Measurements from ENCODE around the gene ALS2CL. TPM values are rescaled to one million over a fixed set of nuclear protein-coding genes. Genes with fewer than 3 reads are reported as not detected.
"Not testable (repeated sequence)": the region's sequence is repeated elsewhere in the genome, so short reads cannot be mapped to it uniquely, and the experiment has no call there.

The ALS2CL gene
- total RNA-seq, 2 experiments from 2014 or later = 3.2 to 3.3 TPM

GRCh38 chr3:46708401-46709156 is 15.1 kb upstream of the ALS2CL start:
- Mint-ChIP-seq H3K36me3 (ENCODE audit: low read depth) (no peaks in the 10 kb centered on the region), H3K27me3 (no peaks in the 10 kb centered on the region), H3K9me3 (ENCODE audit: low read depth) (no peaks in the 10 kb centered on the region), H3K4me3 (no peak overlapping the region), H3K4me1 (no peaks in the 10 kb centered on the region), H3K27ac (no peak overlapping the region)
- CTCF ChIA-PET = interaction anchor here (0.6 to 3.4 kb wide), 5 partner anchors 79 to 899 kb away, joined by 3 to 13 read pairs (median 4); no protein-coding TSS in a partner anchor
- ATAC-seq (no peak), DNase-seq (peak; percentile 2)
- POLR2A ChIA-PET = no interaction called here
- intact Hi-C loops (cut with DNase I, micrococcal nuclease) = loop anchor here in 1 of 2 experiments (10.0 kb wide), 1 partner anchor 136 kb away; no protein-coding TSS in a partner anchor

DNA sequence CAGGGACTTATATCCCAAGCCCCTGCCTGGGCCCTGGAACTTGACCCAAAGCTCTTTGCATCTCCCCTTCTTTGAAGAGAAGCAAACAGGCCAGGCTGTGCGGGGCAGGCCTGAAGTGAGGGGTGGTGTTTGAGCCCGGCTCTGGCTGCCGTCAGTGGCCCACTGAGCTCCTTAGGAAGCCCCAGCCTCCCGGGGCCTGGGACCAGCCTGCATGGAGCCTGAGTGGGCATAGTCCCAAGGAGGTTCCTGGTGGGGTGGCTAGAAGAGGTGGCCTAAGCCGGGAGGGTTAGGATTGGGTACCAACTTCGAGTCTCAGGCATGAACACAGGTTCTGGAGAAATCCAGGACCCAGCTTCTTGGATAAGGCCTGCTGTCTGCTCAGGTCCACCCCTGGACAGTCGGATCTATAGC is 14.1 kb upstream of the ALS2CL start:
- ChIA-PET POLR2A (no interaction called here), CTCF (interaction anchor here (0.9 to 3.4 kb wide), 4 partner anchors 78 to 206 kb away, joined by 3 to 13 read pairs (median 8); no protein-coding TSS in a partner anchor)
- H3K27me3 Mint-ChIP-seq = no peaks in the 10 kb centered on the region
- no peaks in the 10 kb centered on the region for H3K36me3 Mint-ChIP-seq (ENCODE audit: low read depth)
- no peaks in the 10 kb centered on the region for H3K4me1 Mint-ChIP-seq
- intact Hi-C loops (cut with DNase I, micrococcal nuclease) = loop anchor here in 1 of 2 experiments (10.0 kb wide), 1 partner anchor 137 kb away; no protein-coding TSS in a partner anchor
- DNase-seq (peak; percentile 2), ATAC-seq (no peak)
- no peak overlapping the region for H3K4me3 Mint-ChIP-seq
- H3K27ac Mint-ChIP-seq = no peak overlapping the region
- no peaks in the 10 kb centered on the region for H3K9me3 Mint-ChIP-seq (ENCODE audit: low read depth)

DNA sequence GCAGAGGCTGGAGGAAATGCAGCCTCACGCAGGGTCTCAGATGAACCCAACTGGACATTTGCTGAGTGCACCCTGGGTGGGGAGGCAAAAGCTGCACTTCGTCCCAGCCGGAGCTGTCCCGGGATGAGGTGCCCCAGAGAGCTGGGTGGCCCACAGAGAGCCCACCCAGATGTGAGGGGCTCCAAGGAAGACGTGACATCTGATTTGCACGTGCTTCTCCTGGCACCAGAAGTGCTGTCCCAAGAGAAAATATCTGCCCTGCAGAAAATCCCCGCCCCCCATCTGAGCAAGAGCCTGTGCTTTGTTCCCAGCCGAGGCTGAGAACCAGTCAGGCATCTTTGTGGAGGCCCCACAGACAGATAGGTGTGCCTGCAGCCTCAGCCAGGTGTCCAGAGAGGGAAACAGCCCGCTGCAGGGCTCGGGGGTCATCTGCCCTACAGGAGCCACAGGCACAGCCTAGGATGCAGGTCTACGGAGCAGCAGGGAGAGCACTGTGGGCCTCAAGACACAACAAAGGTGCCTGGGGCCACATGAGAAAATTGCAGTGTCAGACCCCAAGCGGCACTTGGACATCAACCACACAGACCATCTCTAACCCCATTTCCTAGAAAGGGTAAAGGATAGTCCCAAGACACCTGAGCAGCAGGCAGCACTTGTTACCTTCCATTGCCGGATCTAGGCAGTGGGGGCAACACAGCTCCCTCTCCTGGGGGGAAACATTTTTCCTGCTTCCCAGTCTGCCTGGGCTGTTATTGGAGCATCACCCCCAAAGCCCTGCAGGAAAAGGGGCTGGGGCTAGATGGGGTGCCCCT is 13.5 kb upstream of the ALS2CL start:
- ATAC-seq (no peak), DNase-seq (peak; percentile 4)
- Mint-ChIP-seq H3K36me3 (ENCODE audit: low read depth) (no peaks in the 10 kb centered on the region), H3K9me3 (ENCODE audit: low read depth) (no peaks in the 10 kb centered on the region), H3K27me3 (no peaks in the 10 kb centered on the region), H3K4me3 (no peak overlapping the region), H3K27ac (no peak overlapping the region), H3K4me1 (peaks cover 1% of the 10 kb centered on the region)
- intact Hi-C loops (cut with DNase I, micrococcal nuclease) = loop anchor here in 1 of 2 experiments (10.0 kb wide), 1 partner anchor 138 kb away; no protein-coding TSS in a partner anchor
- ChIA-PET CTCF (interaction anchor here (0.9 to 3.4 kb wide), 3 partner anchors 188 to 206 kb away, joined by 3 to 13 read pairs (median 12); no protein-coding TSS in a partner anchor), POLR2A (no interaction called here)

GRCh38 chr3:46705751-46706552 is 12.5 kb upstream of the ALS2CL start:
- POLR2A ChIA-PET = no interaction called here
- peaks cover 1% of the 10 kb centered on the region for H3K27me3 Mint-ChIP-seq
- ATAC-seq = no peak

GRCh38 chr3:46705022-46705530 is 11.6 kb upstream of the ALS2CL start:
- ChIA-PET CTCF (interaction anchor here (0.9 to 1.2 kb wide), 5 partner anchors 75 to 190 kb away, joined by 3 to 5 read pairs (median 4); no protein-coding TSS in a partner anchor), POLR2A (no interaction called here)
- Mint-ChIP-seq H3K9me3 (ENCODE audit: low read depth) (no peaks in the 10 kb centered on the region), H3K27me3 (peaks cover 1% of the 10 kb centered on the region), H3K36me3 (ENCODE audit: low read depth) (no peaks in the 10 kb centered on the region), H3K27ac (no peak overlapping the region), H3K4me3 (no peak overlapping the region), H3K4me1 (peaks cover 8% of the 10 kb centered on the region)
- intact Hi-C loops (cut with DNase I, micrococcal nuclease) = loop anchor here (1.0 to 10.0 kb wide), 4 partner anchors 140 to 204 kb away; no protein-coding TSS in a partner anchor
- DNase-seq (peak; percentile 80), ATAC-seq (peak; percentile 81)

More at GRCh38 chr3:46705751-46706552, 12.5 kb upstream of the ALS2CL start:
- H3K27ac Mint-ChIP-seq = no peak overlapping the region
- CTCF ChIA-PET = interaction anchor here (0.6 to 3.4 kb wide), 8 partner anchors 76 to 504 kb away, joined by 3 to 13 read pairs (median 4); no protein-coding TSS in a partner anchor
- intact Hi-C loops (cut with DNase I, micrococcal nuclease) = loop anchor here (1.0 to 10.0 kb wide), 4 partner anchors 139 to 203 kb away; no protein-coding TSS in a partner anchor
- peaks cover 6% of the 10 kb centered on the region for H3K4me1 Mint-ChIP-seq
- no peaks in the 10 kb centered on the region for H3K9me3 Mint-ChIP-seq (ENCODE audit: low read depth)
- H3K4me3 Mint-ChIP-seq = no peak overlapping the region
- H3K36me3 Mint-ChIP-seq (ENCODE audit: low read depth) = no peaks in the 10 kb centered on the region
- DNase-seq = peak; percentile 2

- H3K27ac Mint-ChIP-seq; H3K9me3 Mint-ChIP-seq (ENCODE audit: low read depth); H3K4me3 Mint-ChIP-seq; H3K27me3 Mint-ChIP-seq; ATAC-seq; POLR2A ChIA-PET; DNase-seq; H3K36me3 Mint-ChIP-seq (ENCODE audit: low read depth): not testable (repeated sequence)
- H3K4me1 Mint-ChIP-seq = peaks cover 11% of the 10 kb centered on the region
- CTCF ChIA-PET = interaction anchor here (1.0 kb wide), 1 partner anchor 10 kb away, joined by 3 read pairs; no protein-coding TSS in a partner anchor
- intact Hi-C loops (cut with DNase I, micrococcal nuclease) = loop anchor here (2.0 to 10.0 kb wide), 2 partner anchors 140 to 142 kb away; no protein-coding TSS in a partner anchor
Measured at GRCh38 chr3:46704346-46704745, 10.9 kb upstream of the ALS2CL start.

- DNase-seq (no peak), ATAC-seq (no peak)
- POLR2A ChIA-PET = no interaction called here
- H3K4me1 Mint-ChIP-seq = peaks cover 14% of the 10 kb centered on the region
- H3K4me3 Mint-ChIP-seq = no peak overlapping the region
- H3K27ac Mint-ChIP-seq = no peak overlapping the region
- no peaks in the 10 kb centered on the region for H3K9me3 Mint-ChIP-seq (ENCODE audit: low read depth)
- H3K27me3 Mint-ChIP-seq = peaks cover 1% of the 10 kb centered on the region
- CTCF ChIA-PET = interaction anchor here (0.6 to 2.3 kb wide), 10 partner anchors 15 to 289 kb away, joined by 3 to 12 read pairs (median 3); no protein-coding TSS in a partner anchor
- no peaks in the 10 kb centered on the region for H3K36me3 Mint-ChIP-seq (ENCODE audit: low read depth)
- intact Hi-C loops (cut with DNase I, micrococcal nuclease) = loop anchor here in 1 of 2 experiments (10.0 kb wide), 1 partner anchor 142 kb away; no protein-coding TSS in a partner anchor
Measured at GRCh38 chr3:46703013-46703520, 9.6 kb upstream of the ALS2CL start.

- Mint-ChIP-seq H3K4me3 (no peak overlapping the region), H3K4me1 (peaks cover 16% of the 10 kb centered on the region), H3K9me3 (ENCODE audit: low read depth) (no peaks in the 10 kb centered on the region), H3K27me3 (peaks cover 1% of the 10 kb centered on the region), H3K27ac (no peak overlapping the region), H3K36me3 (ENCODE audit: low read depth) (no peaks in the 10 kb centered on the region)
- intact Hi-C loops (cut with DNase I, micrococcal nuclease) = loop anchor here in 1 of 2 experiments (10.0 kb wide), 1 partner anchor 142 kb away; no protein-coding TSS in a partner anchor
- POLR2A ChIA-PET = no interaction called here
- CTCF ChIA-PET = interaction anchor here (0.8 to 2.3 kb wide), 7 partner anchors 16 to 207 kb away, joined by 3 to 12 read pairs (median 3); no protein-coding TSS in a partner anchor
- DNase-seq = no peak
- ATAC-seq = no peak
Measured at GRCh38 chr3:46702246-46703012, 8.9 kb upstream of the ALS2CL start.

GRCh38 chr3:46701181-46701939 is 7.9 kb upstream of the ALS2CL start, which contains the start of gene TMIE:
TMIE (plus strand) TSS chr3:46701392; CDS start chr3:46701488, 96 bp downstream.
- ChIA-PET CTCF (interaction anchor here (2.3 kb wide), 1 partner anchor 208 kb away, joined by 12 read pairs; no protein-coding TSS in a partner anchor), POLR2A (no interaction called here)
- peaks cover 18% of the 10 kb centered on the region for H3K4me1 Mint-ChIP-seq
- ATAC-seq (no peak), DNase-seq (peak; percentile 24)
- intact Hi-C loops (cut with DNase I, micrococcal nuclease) = loop anchor here in 1 of 2 experiments (10.0 kb wide), 1 partner anchor 143 kb away; no protein-coding TSS in a partner anchor
- H3K27me3 Mint-ChIP-seq = peaks cover 1% of the 10 kb centered on the region
- H3K27ac Mint-ChIP-seq = no peak within 1 kb of the TSS
- no peaks in the 10 kb centered on the region for H3K9me3 Mint-ChIP-seq (ENCODE audit: low read depth)
- H3K4me3 Mint-ChIP-seq = no peak within 1 kb of the TSS
- no peaks in the 10 kb centered on the region for H3K36me3 Mint-ChIP-seq (ENCODE audit: low read depth)
